ENCODE measurements around the gene RRAGC.

The RRAGC gene

GRCh38 chr1:38829368-38829767 lies 30.2 kb downstream of the RRAGC start:
- Histone ChIP-seq H3K9me3 (ENCODE audit: insufficient read depth, low read depth, low read length) (no peaks in the 10 kb centered on the region), H3K4me3 (ENCODE audit: low read depth, low read length) (no peak overlapping the region), H3K27me3 (ENCODE audit: insufficient read depth, low read length) (no peaks in the 10 kb centered on the region), H3K4me1 (ENCODE audit: control insufficient read depth in 1 of 2, insufficient read depth in 2 of 2, low read length in 2 of 2) (no peaks in the 10 kb centered on the region), H4K12ac (ENCODE audit: low read depth, low read length) (no peak overlapping the region), H4K8ac (ENCODE audit: low read depth, low read length) (no peak overlapping the region), H3K79me2 (ENCODE audit: control insufficient read depth, insufficient read depth, low read length, poor library complexity) (no peaks in the 10 kb centered on the region), H3K79me1 (ENCODE audit: low read length) (no peaks in the 10 kb centered on the region), H2AFZ (ENCODE audit: insufficient read depth, low read length, poor library complexity) (no peak overlapping the region), H3K23ac (ENCODE audit: low read length) (no peak overlapping the region), H2AK5ac (ENCODE audit: low read length) (no peak overlapping the region), H4K91ac (ENCODE audit: low read depth, low read length) (no peak overlapping the region), H3K27ac (ENCODE audit: low read depth, low read length) (no peak overlapping the region), H3K36me3 (ENCODE audit: control insufficient read depth in 1 of 2, insufficient read depth in 2 of 2, low read length in 2 of 2) (no peaks in the 10 kb centered on the region), H3K4me2 (ENCODE audit: low read length) (no peak overlapping the region), H2BK120ac (ENCODE audit: insufficient read depth, low read length, poor library complexity) (no peak overlapping the region), H3K4ac (ENCODE audit: low read depth, low read length) (no peak overlapping the region), H2BK5ac (ENCODE audit: low read depth, low read length, poor library complexity) (no peak overlapping the region), H2BK12ac (ENCODE audit: low read length) (no peak overlapping the region), H3K18ac (ENCODE audit: low read length) (no peak overlapping the region), H3K9ac (ENCODE audit: low read length) (no peak overlapping the region), H3K14ac (ENCODE audit: low read length) (no peak overlapping the region)
- no CpG with 5 or more reads among the region's 1 CpG for WGBS (ENCODE audit: extremely low coverage, insufficient coverage, insufficient read length)
- no peak for DNase-seq

DNA sequence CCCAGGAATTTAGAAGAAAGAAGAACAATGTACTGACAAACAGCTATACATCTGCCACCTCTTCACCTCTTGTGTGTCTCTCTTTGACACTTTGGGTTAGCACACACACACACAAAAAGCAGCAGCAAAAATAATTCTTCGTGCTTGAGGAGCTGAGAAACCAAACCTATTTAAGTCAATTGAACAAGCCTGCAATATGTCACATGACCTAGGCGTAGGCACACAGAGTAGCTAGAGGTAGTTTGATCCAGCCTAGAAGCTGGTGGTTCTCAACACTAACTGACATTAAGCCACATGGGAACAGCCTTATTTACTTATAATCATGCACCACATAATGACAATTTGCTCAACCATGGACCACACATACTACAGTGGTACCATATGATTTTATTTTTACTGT lies 32.3 kb downstream of the RRAGC start:
- Histone ChIP-seq H3K36me3 (ENCODE audit: control insufficient read depth in 1 of 2, insufficient read depth in 2 of 2, low read length in 2 of 2) (no peaks in the 10 kb centered on the region), H3K18ac (ENCODE audit: low read length) (no peak overlapping the region), H2AFZ (ENCODE audit: insufficient read depth, low read length, poor library complexity) (no peak overlapping the region), H4K8ac (ENCODE audit: low read depth, low read length) (no peak overlapping the region), H3K4ac (ENCODE audit: low read depth, low read length) (no peak overlapping the region), H3K79me2 (ENCODE audit: control insufficient read depth, insufficient read depth, low read length, poor library complexity) (no peaks in the 10 kb centered on the region), H3K4me1 (ENCODE audit: control insufficient read depth in 1 of 2, insufficient read depth in 2 of 2, low read length in 2 of 2) (no peaks in the 10 kb centered on the region), H3K9ac (ENCODE audit: low read length) (no peak overlapping the region), H3K4me2 (ENCODE audit: low read length) (no peak overlapping the region), H4K12ac (ENCODE audit: low read depth, low read length) (no peak overlapping the region), H2BK12ac (ENCODE audit: low read length) (no peak overlapping the region), H3K79me1 (ENCODE audit: low read length) (no peaks in the 10 kb centered on the region), H3K9me3 (ENCODE audit: insufficient read depth, low read depth, low read length) (no peaks in the 10 kb centered on the region), H3K14ac (ENCODE audit: low read length) (no peak overlapping the region), H3K4me3 (ENCODE audit: low read depth, low read length) (no peak overlapping the region), H4K91ac (ENCODE audit: low read depth, low read length) (no peak overlapping the region), H2BK5ac (ENCODE audit: low read depth, low read length, poor library complexity) (no peak overlapping the region), H3K27me3 (ENCODE audit: insufficient read depth, low read length) (no peaks in the 10 kb centered on the region), H2BK120ac (ENCODE audit: insufficient read depth, low read length, poor library complexity) (no peak overlapping the region), H3K27ac (ENCODE audit: low read depth, low read length) (no peak overlapping the region), H3K23ac (ENCODE audit: low read length) (no peak overlapping the region), H2AK5ac (ENCODE audit: low read length) (no peak overlapping the region)
- whole genome bisulfite sequencing (ENCODE audit: extremely low coverage, insufficient coverage, insufficient read length) = no CpG with 5 or more reads among the region's 2 CpGs
- no peak for DNase-seq

GRCh38 chr1:38826886-38827285 lies 32.7 kb downstream of the RRAGC start:
- H3K18ac ChIP-seq (ENCODE audit: low read length) = no peak overlapping the region
- H3K4ac ChIP-seq (ENCODE audit: low read depth, low read length) = no peak overlapping the region
- no peaks in the 10 kb centered on the region for H3K9me3 ChIP-seq (ENCODE audit: insufficient read depth, low read depth, low read length)
- no peak overlapping the region for H2AFZ ChIP-seq (ENCODE audit: insufficient read depth, low read length, poor library complexity)
- H3K27me3 ChIP-seq (ENCODE audit: insufficient read depth, low read length) = no peaks in the 10 kb centered on the region
- H3K79me2 ChIP-seq (ENCODE audit: control insufficient read depth, insufficient read depth, low read length, poor library complexity) = no peaks in the 10 kb centered on the region
- H3K4me1 ChIP-seq (ENCODE audit: control insufficient read depth in 1 of 2, insufficient read depth in 2 of 2, low read length in 2 of 2) = no peaks in the 10 kb centered on the region
- H4K8ac ChIP-seq (ENCODE audit: low read depth, low read length) = no peak overlapping the region
- no peaks in the 10 kb centered on the region for H3K36me3 ChIP-seq (ENCODE audit: control insufficient read depth in 1 of 2, insufficient read depth in 2 of 2, low read length in 2 of 2)
- H2BK120ac ChIP-seq (ENCODE audit: insufficient read depth, low read length, poor library complexity) = no peak overlapping the region
- no peak overlapping the region for H3K9ac ChIP-seq (ENCODE audit: low read length)
- DNase-seq = no peak
- no peak overlapping the region for H3K4me2 ChIP-seq (ENCODE audit: low read length)
- no peaks in the 10 kb centered on the region for H3K79me1 ChIP-seq (ENCODE audit: low read length)
- no peak overlapping the region for H2BK5ac ChIP-seq (ENCODE audit: low read depth, low read length, poor library complexity)
- H3K14ac ChIP-seq (ENCODE audit: low read length) = no peak overlapping the region
- no peak overlapping the region for H3K4me3 ChIP-seq (ENCODE audit: low read depth, low read length)
- no peak overlapping the region for H2AK5ac ChIP-seq (ENCODE audit: low read length)
- H3K27ac ChIP-seq (ENCODE audit: low read depth, low read length) = no peak overlapping the region
- no peak overlapping the region for H4K12ac ChIP-seq (ENCODE audit: low read depth, low read length)
- no peak overlapping the region for H2BK12ac ChIP-seq (ENCODE audit: low read length)
- no peak overlapping the region for H3K23ac ChIP-seq (ENCODE audit: low read length)
- H4K91ac ChIP-seq (ENCODE audit: low read depth, low read length) = no peak overlapping the region

- Histone ChIP-seq H3K4me3 (ENCODE audit: low read depth, low read length) (no peak overlapping the region), H2BK12ac (ENCODE audit: low read length) (no peak overlapping the region), H4K8ac (ENCODE audit: low read depth, low read length) (no peak overlapping the region), H3K9me3 (ENCODE audit: insufficient read depth, low read depth, low read length) (no peaks in the 10 kb centered on the region), H2BK120ac (ENCODE audit: insufficient read depth, low read length, poor library complexity) (no peak overlapping the region), H3K14ac (ENCODE audit: low read length) (no peak overlapping the region), H3K79me2 (ENCODE audit: control insufficient read depth, insufficient read depth, low read length, poor library complexity) (no peaks in the 10 kb centered on the region), H2AFZ (ENCODE audit: insufficient read depth, low read length, poor library complexity) (no peak overlapping the region), H3K36me3 (ENCODE audit: control insufficient read depth in 1 of 2, insufficient read depth in 2 of 2, low read length in 2 of 2) (no peaks in the 10 kb centered on the region), H3K27ac (ENCODE audit: low read depth, low read length) (no peak overlapping the region), H3K23ac (ENCODE audit: low read length) (no peak overlapping the region), H3K4ac (ENCODE audit: low read depth, low read length) (no peak overlapping the region), H3K4me2 (ENCODE audit: low read length) (no peak overlapping the region), H3K79me1 (ENCODE audit: low read length) (no peaks in the 10 kb centered on the region), H3K9ac (ENCODE audit: low read length) (no peak overlapping the region), H2BK5ac (ENCODE audit: low read depth, low read length, poor library complexity) (no peak overlapping the region), H3K4me1 (ENCODE audit: control insufficient read depth in 1 of 2, insufficient read depth in 2 of 2, low read length in 2 of 2) (no peaks in the 10 kb centered on the region), H4K12ac (ENCODE audit: low read depth, low read length) (no peak overlapping the region), H3K27me3 (ENCODE audit: insufficient read depth, low read length) (no peaks in the 10 kb centered on the region), H4K91ac (ENCODE audit: low read depth, low read length) (no peak overlapping the region), H3K18ac (ENCODE audit: low read length) (no peak overlapping the region), H2AK5ac (ENCODE audit: low read length) (no peak overlapping the region)
- WGBS (ENCODE audit: extremely low coverage, insufficient coverage, insufficient read length) = no CpG with 5 or more reads among the region's 3 CpGs
- no peak for DNase-seq
Observed at GRCh38 chr1:38826262-38826661, 33.3 kb downstream of the RRAGC start.

Measured in trophoblast cell (in vitro differentiated cells and primary cell).